ENCODE measurements around the gene ADD3. TPM values are rescaled to one million over a fixed set of nuclear protein-coding genes. Genes with fewer than 3 reads are reported as not detected.

ADD3 gene
- total RNA-seq, 2 donors from 2014 or later = 44.0 to 81.5 TPM

DNA sequence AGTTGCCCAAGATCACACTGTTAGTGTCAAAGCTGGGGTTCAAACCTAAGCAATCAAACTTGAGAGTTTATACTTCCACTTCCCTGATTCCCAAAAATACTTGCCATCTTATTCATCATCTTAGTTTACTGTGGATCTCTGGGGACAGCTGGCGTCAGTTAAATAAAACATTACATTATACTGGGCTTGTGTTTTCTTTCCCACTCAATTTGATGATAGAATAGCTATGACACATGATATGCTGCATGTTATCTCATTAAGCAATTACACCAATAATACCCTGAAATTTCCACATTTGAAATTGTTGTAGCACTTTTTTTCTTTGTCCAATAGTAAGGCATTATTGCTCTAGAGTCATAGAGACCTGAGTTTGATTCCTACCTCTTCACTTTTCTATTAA lies 136.7 kb downstream of the ADD3 start:
- Mint-ChIP-seq H3K9me3 (no peaks in the 10 kb centered on the region), H3K4me1 (ENCODE audit: low read depth in 2 of 2) (peaks cover 25 to 29% of the 10 kb centered on the region in 2 donors), H3K4me3 (no peak overlapping the region), H3K27ac (no peak overlapping the region), H3K27me3 (peaks cover 31 to 33% of the 10 kb centered on the region in 2 donors), H3K36me3 (no peaks in the 10 kb centered on the region)
- ATAC-seq (no peak), DNase-seq (ENCODE audit: low spot score) (no peak)

- DNase-seq (ENCODE audit: low spot score) = no peak
- Mint-ChIP-seq H3K9me3 (no peaks in the 10 kb centered on the region), H3K4me1 (ENCODE audit: low read depth in 2 of 2) (peaks cover 15 to 18% of the 10 kb centered on the region in 2 donors), H3K36me3 (no peaks in the 10 kb centered on the region), H3K4me3 (no peak overlapping the region), H3K27ac (no peak overlapping the region), H3K27me3 (peaks cover 41 to 51% of the 10 kb centered on the region in 2 donors)
- ATAC-seq = no peak
These were observed 140.2 kb downstream of the ADD3 start for GRCh38 chr10:110147961-110148360.

- Mint-ChIP-seq H3K9me3 (no peaks in the 10 kb centered on the region), H3K36me3 (no peaks in the 10 kb centered on the region), H3K4me3 (no peak overlapping the region), H3K27ac (no peak overlapping the region), H3K27me3 (peaks cover 47 to 59% of the 10 kb centered on the region in 2 donors), H3K4me1 (ENCODE audit: low read depth in 2 of 2) (peaks cover 23 to 25% of the 10 kb centered on the region in 2 donors)
- no peak for DNase-seq (ENCODE audit: low spot score)
- ATAC-seq = peak; percentile 22 to 33
These were observed 141.5 kb downstream of the ADD3 start for GRCh38 chr10:110149259-110149658.

DNA sequence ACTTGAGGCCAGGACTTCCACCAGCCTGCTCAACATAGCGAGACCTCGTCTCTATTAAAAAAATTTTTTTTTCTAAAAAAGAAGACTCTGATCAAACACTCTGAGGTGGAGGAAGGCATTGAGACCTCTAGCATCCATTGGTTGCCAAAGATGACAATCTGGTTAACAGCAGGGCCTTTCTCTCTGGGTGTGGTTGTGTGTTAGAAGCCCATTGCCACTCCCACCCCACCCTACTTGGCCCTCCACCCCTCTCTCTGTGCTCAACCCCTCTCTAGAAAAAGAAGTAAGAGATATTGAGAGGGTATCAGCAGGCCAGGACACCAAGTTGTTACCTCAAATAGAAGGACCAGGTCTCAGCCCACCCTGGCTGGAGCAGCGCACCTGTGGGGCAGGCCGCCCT lies 142.3 kb downstream of the ADD3 start:
- H3K27ac Mint-ChIP-seq = no peak overlapping the region
- ATAC-seq (no peak), DNase-seq (ENCODE audit: low spot score) (no peak)
- no peak overlapping the region for H3K4me3 Mint-ChIP-seq
- no peaks in the 10 kb centered on the region for H3K9me3 Mint-ChIP-seq
- H3K27me3 Mint-ChIP-seq = peaks cover 49 to 56% of the 10 kb centered on the region in 2 donors
- no peaks in the 10 kb centered on the region for H3K36me3 Mint-ChIP-seq
- H3K4me1 Mint-ChIP-seq (ENCODE audit: low read depth in 2 of 2) = peaks cover 25 to 27% of the 10 kb centered on the region in 2 donors

GRCh38 chr10:110150981-110151380 lies 143.2 kb downstream of the ADD3 start:
- H3K4me1 Mint-ChIP-seq (ENCODE audit: low read depth in 2 of 2) = peaks cover 34% of the 10 kb centered on the region in 2 donors
- ATAC-seq (no peak), DNase-seq (ENCODE audit: low spot score) (no peak)
- no peak overlapping the region for H3K4me3 Mint-ChIP-seq
- H3K36me3 Mint-ChIP-seq = no peaks in the 10 kb centered on the region
- H3K9me3 Mint-ChIP-seq = no peaks in the 10 kb centered on the region
- H3K27ac Mint-ChIP-seq = no peak overlapping the region
- H3K27me3 Mint-ChIP-seq = peaks cover 50 to 57% of the 10 kb centered on the region in 2 donors

DNA sequence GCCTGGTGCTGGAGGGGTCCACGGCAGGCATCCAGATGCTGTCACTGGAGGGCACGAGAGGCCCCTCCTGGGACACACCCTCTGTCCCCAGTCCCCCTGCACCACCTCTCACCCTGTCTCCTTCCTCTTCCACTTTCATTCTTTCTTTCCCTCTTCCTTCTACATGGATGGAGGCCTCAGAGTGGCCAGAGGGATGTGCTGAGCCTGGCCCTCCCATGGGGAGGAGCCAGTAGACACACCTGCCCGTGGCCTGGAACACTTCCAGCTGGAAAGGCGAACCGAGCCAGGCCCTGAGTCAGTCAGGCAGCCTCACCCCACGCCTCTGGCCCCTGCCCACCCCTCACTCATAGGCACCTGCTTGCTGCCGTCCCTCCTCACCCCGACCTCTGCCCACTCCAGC lies 143.7 kb downstream of the ADD3 start:
- DNase-seq (ENCODE audit: low spot score) = no peak
- H3K36me3 Mint-ChIP-seq = no peaks in the 10 kb centered on the region
- H3K4me1 Mint-ChIP-seq (ENCODE audit: low read depth in 2 of 2) = peaks cover 36 to 39% of the 10 kb centered on the region in 2 donors
- ATAC-seq = peak in 1 of 2 donors; percentile 12
- H3K27me3 Mint-ChIP-seq = peaks cover 50 to 57% of the 10 kb centered on the region in 2 donors
- H3K4me3 Mint-ChIP-seq = no peak overlapping the region
- no peaks in the 10 kb centered on the region for H3K9me3 Mint-ChIP-seq
- no peak overlapping the region for H3K27ac Mint-ChIP-seq

DNA sequence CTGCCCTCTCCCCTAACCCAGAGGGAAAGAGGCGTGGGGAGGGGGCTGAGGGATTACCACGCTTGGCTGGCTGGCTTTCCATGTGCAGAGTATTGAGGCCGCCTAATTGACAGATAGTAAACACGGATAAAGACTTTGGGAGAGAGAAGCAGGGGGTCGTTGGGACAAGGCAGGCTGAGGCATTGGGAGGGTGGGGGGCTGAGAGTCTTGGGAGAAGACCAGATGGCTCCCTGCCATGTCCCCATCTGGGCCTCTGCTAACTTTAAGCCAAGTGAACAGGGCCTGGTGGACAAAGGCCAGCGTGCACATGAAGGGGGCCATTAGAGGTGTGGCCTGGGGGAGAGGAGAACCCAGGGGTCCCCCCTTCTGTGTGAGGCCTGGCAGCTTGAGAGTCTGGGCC lies 144.2 kb downstream of the ADD3 start:
- H3K4me1 Mint-ChIP-seq (ENCODE audit: low read depth in 2 of 2) = peaks cover 41 to 44% of the 10 kb centered on the region in 2 donors
- no peak overlapping the region for H3K27ac Mint-ChIP-seq
- no peaks in the 10 kb centered on the region for H3K9me3 Mint-ChIP-seq
- H3K36me3 Mint-ChIP-seq = no peaks in the 10 kb centered on the region
- DNase-seq (ENCODE audit: low spot score) (no peak), ATAC-seq (no peak)
- H3K27me3 Mint-ChIP-seq = peaks cover 50 to 58% of the 10 kb centered on the region in 2 donors
- H3K4me3 Mint-ChIP-seq = no peak overlapping the region

GRCh38 chr10:110153396-110153795 lies 145.6 kb downstream of the ADD3 start:
- H3K27ac Mint-ChIP-seq = peak overlapping the region in 1 of 2 donors; percentile 15
- no peak for ATAC-seq

DNA sequence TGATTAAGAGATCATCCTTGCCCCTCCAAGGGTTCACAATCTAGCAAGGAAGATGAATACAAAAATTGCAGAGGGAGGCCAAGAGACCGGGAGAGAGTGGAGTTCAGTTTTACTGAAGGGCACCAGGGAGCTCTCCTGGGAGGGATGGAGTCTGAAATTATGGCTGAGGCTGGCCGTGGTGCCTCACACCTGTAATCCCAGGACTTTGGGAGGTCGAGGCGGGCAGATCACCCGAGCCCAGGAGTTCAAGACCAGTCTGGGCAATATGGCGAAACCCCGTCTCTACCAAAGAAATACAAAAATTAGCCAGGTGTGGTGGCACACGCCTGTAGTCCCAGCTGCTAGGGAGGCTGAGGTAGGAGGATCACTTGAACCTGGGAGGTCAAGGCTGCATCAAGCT lies 148.3 kb downstream of the ADD3 start:
- Mint-ChIP-seq H3K27ac (peak overlapping the region in 1 of 2 donors; percentile 57), H3K4me1 (ENCODE audit: low read depth in 2 of 2) (peaks cover 46 to 49% of the 10 kb centered on the region in 2 donors), H3K36me3 (no peaks in the 10 kb centered on the region), H3K9me3 (no peaks in the 10 kb centered on the region), H3K27me3 (peaks cover 40 to 62% of the 10 kb centered on the region in 2 donors), H3K4me3 (no peak overlapping the region)
- ATAC-seq = no peak
- DNase-seq (ENCODE audit: low spot score) = no peak

More at GRCh38 chr10:110153396-110153795, 145.6 kb downstream of the ADD3 start:
- peaks cover 46 to 49% of the 10 kb centered on the region in 2 donors for H3K4me1 Mint-ChIP-seq (ENCODE audit: low read depth in 2 of 2)
- H3K9me3 Mint-ChIP-seq = no peaks in the 10 kb centered on the region
- peaks cover 47 to 50% of the 10 kb centered on the region in 2 donors for H3K27me3 Mint-ChIP-seq
- no peak overlapping the region for H3K4me3 Mint-ChIP-seq
- no peak for DNase-seq (ENCODE audit: low spot score)
- H3K36me3 Mint-ChIP-seq = no peaks in the 10 kb centered on the region

DNA sequence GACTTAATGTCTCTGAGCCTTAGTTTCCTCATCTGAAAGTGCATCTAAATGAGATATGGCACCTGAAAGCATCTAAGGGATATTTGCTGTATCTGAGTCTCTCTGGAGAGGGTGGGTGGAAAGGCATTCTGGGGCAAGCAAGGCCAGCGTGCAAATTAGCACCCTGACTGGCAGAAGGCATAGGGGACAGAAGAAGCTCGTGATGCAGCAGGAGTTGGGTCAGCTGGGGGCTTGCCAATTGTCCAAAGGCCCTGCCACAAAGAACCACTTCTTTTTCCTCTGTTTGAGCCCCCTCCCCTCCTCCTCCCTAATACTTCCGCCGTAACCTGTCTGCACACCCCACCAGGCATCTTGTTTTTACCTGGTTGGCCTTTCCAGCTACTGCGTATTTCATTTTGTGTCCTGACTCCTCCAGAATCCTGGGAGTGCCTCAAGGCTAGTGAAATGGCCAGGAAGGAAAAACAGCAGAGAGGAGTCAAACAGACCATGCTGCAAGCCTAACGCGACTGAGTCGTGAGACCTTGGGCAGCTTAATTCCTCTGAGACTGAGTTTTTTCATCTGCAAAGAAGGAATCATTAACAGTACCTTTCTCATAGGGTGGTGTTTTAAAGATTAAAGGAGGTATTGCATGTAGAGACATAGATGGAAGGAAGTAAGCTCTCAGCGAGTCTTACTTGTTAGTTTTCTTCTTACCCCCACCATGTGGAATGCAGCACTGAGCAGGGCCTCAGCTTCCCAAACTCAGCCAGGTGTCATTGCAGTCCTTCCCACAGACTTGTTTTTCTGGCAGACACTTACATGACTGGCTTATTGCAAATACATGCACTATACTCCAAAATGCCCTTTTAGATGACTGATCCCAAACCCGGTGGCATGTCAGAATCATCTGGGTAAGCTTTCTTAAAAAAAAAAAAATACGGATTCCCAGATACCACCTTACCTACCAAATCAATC lies 150.5 kb downstream of the ADD3 start:
- Mint-ChIP-seq H3K27me3 (peaks cover 34 to 77% of the 10 kb centered on the region in 2 donors), H3K4me1 (ENCODE audit: low read depth in 2 of 2) (peaks cover 39% of the 10 kb centered on the region in 2 donors), H3K36me3 (no peaks in the 10 kb centered on the region), H3K27ac (peak overlapping the region in 1 of 2 donors; percentile 57), H3K4me3 (peak overlapping the region; percentile 17), H3K9me3 (no peaks in the 10 kb centered on the region)
- no peak for ATAC-seq
- DNase-seq (ENCODE audit: low spot score) = no peak

- Mint-ChIP-seq H3K27ac (no peak overlapping the region), H3K9me3 (no peaks in the 10 kb centered on the region)
- no peak for ATAC-seq
These were observed 152.3 kb downstream of the ADD3 start for GRCh38 chr10:110160081-110160480.

GRCh38 chr10:110160522-110160921 lies 152.7 kb downstream of the ADD3 start:
- Mint-ChIP-seq H3K27me3 (peaks cover 28 to 67% of the 10 kb centered on the region in 2 donors), H3K4me3 (no peak overlapping the region)
- no peak for DNase-seq (ENCODE audit: low spot score)

More at GRCh38 chr10:110160081-110160480, 152.3 kb downstream of the ADD3 start:
- peaks cover 28 to 70% of the 10 kb centered on the region in 2 donors for H3K27me3 Mint-ChIP-seq
- no peaks in the 10 kb centered on the region for H3K36me3 Mint-ChIP-seq
- no peak overlapping the region for H3K4me3 Mint-ChIP-seq
- DNase-seq (ENCODE audit: low spot score) = no peak
- H3K4me1 Mint-ChIP-seq (ENCODE audit: low read depth in 2 of 2) = peaks cover 27 to 28% of the 10 kb centered on the region in 2 donors

GRCh38 chr10:110162741-110163145 lies 155.0 kb downstream of the ADD3 start:
- no peak for DNase-seq (ENCODE audit: low spot score)
- Mint-ChIP-seq H3K4me1 (ENCODE audit: low read depth in 2 of 2) (peaks cover 3 to 11% of the 10 kb centered on the region in 2 donors), H3K4me3 (no peak overlapping the region), H3K9me3 (no peaks in the 10 kb centered on the region), H3K27ac (no peak overlapping the region), H3K36me3 (no peaks in the 10 kb centered on the region), H3K27me3 (peaks cover 32 to 79% of the 10 kb centered on the region in 2 donors)
- no peak for ATAC-seq

More at GRCh38 chr10:110160522-110160921, 152.7 kb downstream of the ADD3 start:
- Mint-ChIP-seq H3K36me3 (no peaks in the 10 kb centered on the region), H3K27ac (no peak overlapping the region), H3K9me3 (no peaks in the 10 kb centered on the region), H3K4me1 (ENCODE audit: low read depth in 2 of 2) (peaks cover 23 to 24% of the 10 kb centered on the region in 2 donors)
- ATAC-seq = no peak

- Mint-ChIP-seq H3K9me3 (no peaks in the 10 kb centered on the region), H3K27ac (no peak overlapping the region), H3K4me1 (ENCODE audit: low read depth in 2 of 2) (peaks cover 0 to 7% of the 10 kb centered on the region in 2 donors), H3K36me3 (no peaks in the 10 kb centered on the region), H3K27me3 (peaks cover 37 to 79% of the 10 kb centered on the region in 2 donors), H3K4me3 (no peak overlapping the region)
- no peak for ATAC-seq
- DNase-seq (ENCODE audit: low spot score) = no peak
These were observed 155.5 kb downstream of the ADD3 start for GRCh38 chr10:110163192-110163773.
